ENCODE data around the gene LRIF1. TPM values are rescaled to one million over a fixed set of nuclear protein-coding genes. Genes with fewer than 3 reads are reported as not detected.
"Not testable (repeated sequence)": the region's sequence is repeated elsewhere in the genome, so short reads cannot be mapped to it uniquely, and the experiment has no call there.

LRIF1 gene
- total and polyA plus RNA-seq, 5 experiments from 2014 or later: 22.2 to 26.4 (median 25.9) TPM

DNA sequence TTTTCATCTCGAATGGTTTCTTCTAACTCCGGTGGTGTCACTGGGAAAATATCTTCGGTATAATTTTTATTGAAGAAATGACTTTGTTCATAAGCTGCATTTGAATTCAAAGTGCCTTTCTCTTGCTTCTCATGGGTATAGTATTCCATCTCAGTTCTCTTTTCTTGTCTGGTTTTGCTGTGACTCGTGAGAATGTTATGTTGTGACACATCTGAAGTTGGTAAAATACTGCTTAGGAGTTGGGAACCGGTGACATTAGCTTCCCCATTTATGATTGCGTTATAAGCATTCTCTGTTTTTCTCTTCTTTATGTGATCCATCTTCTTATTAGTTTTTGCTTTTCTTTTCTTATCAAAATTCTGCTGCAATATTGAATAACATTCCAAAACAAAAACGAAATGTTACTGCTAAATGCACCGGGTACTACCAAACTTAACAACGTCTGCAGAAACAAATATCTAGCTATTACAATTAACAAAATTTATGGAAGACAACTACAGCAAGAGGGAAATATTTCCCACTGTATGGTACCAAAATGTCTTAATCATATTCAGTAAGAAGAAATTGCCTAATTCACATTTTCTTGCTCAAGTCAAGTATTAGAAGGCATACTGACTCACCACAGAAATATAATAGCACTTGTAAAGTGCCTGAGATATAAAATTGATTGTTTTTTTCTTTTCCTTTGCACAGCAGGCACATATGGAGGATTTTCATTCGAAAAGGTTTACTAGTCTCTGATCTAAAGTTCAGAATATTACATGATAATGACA is 15.5 kb downstream of the LRIF1 start:
- Mint-ChIP-seq H3K27ac (no peak overlapping the region), H3K27me3 (no peaks in the 10 kb centered on the region), H3K9me3 (peaks cover 12 to 62% (median 25%) of the 10 kb centered on the region in 9 donors), H3K36me3 (peaks cover 48 to 67% (median 54%) of the 10 kb centered on the region in 3 donors), H3K4me1 (peaks cover 0 to 2% (median 0%) of the 10 kb centered on the region in 4 donors), H3K4me3 (no peak overlapping the region)
- POLR2A ChIA-PET: interaction anchor here (0.6 to 1.0 kb wide), 2 partner anchors 11 to 16 kb away, joined by 3 to 5 read pairs; no protein-coding TSS in a partner anchor
- ATAC-seq: no peak
- no peak for DNase-seq

DNA sequence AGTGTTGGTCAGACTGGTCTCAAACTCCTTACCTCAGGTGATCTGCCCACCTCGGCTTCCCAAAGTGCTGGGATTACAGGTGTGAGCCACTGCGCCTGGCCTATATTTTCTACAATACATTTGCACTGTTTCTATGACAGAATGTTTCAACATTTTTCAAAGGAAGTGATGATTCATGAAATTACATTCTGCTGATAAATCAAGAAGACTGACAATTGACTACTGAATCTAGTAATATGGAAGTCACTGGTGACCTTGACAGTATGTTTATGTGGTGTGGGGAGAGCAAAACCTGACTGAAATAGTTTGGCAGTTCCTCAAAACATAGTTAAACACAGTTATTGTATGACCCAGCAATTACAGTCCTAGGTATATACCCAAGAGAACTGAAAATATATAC is 18.1 kb downstream of the LRIF1 start:
- Mint-ChIP-seq H3K36me3 (peaks cover 28 to 46% (median 32%) of the 10 kb centered on the region in 3 donors), H3K4me1 (no peaks in the 10 kb centered on the region), H3K27ac (peak overlapping the region in 1 of 10 donors; percentile 11), H3K9me3 (peaks cover 3 to 38% (median 15%) of the 10 kb centered on the region in 9 donors), H3K27me3 (no peaks in the 10 kb centered on the region), H3K4me3 (no peak overlapping the region)
- DNase-seq (no peak), ATAC-seq (no peak)
- POLR2A ChIA-PET: no interaction called here

DNA sequence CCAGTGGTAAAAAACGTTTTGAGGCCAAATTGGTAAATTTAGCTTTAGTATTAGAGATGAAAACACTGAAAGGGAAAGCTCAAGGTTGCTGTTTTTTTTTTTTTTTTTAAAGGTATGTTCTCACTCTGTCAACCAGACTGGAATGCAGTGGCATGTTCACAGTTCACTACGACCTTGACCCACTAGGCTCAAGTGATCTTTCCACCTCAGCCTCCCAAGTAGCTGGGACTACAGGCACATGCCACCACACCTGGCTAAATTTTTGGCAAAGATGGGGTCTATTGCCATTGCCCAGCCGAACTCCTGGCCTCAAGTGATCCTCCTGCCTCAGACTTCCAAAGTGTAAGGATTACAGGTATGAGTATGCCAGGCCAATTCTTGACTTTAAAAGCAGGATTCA is 18.9 kb downstream of the LRIF1 start:
- Mint-ChIP-seq H3K27ac (no peak overlapping the region), H3K36me3 (peaks cover 20 to 41% (median 24%) of the 10 kb centered on the region in 3 donors), H3K27me3 (no peaks in the 10 kb centered on the region), H3K4me1 (no peaks in the 10 kb centered on the region), H3K9me3 (peaks cover 3 to 35% (median 11%) of the 10 kb centered on the region in 9 donors), H3K4me3 (no peak overlapping the region)
- ATAC-seq (no peak), DNase-seq (no peak)
- POLR2A ChIA-PET: interaction anchor here (0.6 kb wide), 1 partner anchor 187 kb away, joined by 3 read pairs; no protein-coding TSS in a partner anchor

DNA sequence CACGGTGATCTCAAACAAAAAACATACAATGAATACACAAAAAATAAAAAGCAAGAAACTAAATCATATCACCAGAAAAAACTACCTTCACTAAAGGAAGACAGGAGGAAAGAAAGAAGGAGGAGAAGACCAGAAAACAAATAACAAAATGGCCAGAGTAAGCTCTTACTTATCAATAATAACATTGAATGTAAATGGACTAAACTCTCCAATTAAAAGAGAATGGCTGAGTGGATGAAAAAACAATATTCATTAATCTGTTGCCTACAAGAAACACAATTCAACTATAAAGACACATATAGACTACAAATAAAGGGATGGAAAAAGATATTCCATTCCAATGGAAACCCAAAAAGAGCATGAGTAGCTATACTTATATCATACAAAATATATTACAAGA is 27.2 kb downstream of the LRIF1 start:
- Mint-ChIP-seq H3K27ac (no peak overlapping the region), H3K36me3 (peaks cover 10 to 40% (median 38%) of the 10 kb centered on the region in 3 donors), H3K4me3 (no peak overlapping the region), H3K4me1 (peaks cover 0 to 1% (median 0%) of the 10 kb centered on the region in 4 donors), H3K27me3 (peaks cover 0 to 1% (median 0%) of the 10 kb centered on the region in 5 donors), H3K9me3 (peaks cover 18 to 62% (median 42%) of the 10 kb centered on the region in 9 donors)
- ATAC-seq (no peak), DNase-seq (no peak)
- POLR2A ChIA-PET: no interaction called here

DNA sequence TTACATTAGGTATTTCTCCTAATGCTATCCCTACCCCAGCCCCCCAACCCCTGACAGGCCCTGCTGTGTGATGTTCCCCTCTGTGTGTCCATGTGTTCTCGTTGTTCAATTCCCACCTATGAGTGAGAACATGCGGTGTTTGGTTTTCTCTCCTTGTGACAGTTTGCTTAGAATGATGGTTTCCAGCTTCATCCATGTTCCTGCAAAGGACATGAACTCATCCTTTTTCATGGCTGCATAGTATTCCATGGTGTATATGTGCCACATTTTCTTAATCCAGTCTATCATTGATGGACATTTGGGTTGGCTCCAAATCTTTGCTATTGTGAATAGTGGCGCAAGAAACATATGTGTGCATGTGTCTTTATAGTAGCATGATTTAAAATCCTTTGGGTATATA is 32.6 kb downstream of the LRIF1 start:
- DNase-seq, H3K4me3 Mint-ChIP-seq, POLR2A ChIA-PET, H3K27me3 Mint-ChIP-seq, ATAC-seq, H3K27ac Mint-ChIP-seq, H3K4me1 Mint-ChIP-seq: not testable (repeated sequence)
- H3K36me3 Mint-ChIP-seq: peaks cover 4 to 39% (median 14%) of the 10 kb centered on the region in 3 donors
- H3K9me3 Mint-ChIP-seq: peaks cover 6 to 41% (median 24%) of the 10 kb centered on the region in 9 donors

DNA sequence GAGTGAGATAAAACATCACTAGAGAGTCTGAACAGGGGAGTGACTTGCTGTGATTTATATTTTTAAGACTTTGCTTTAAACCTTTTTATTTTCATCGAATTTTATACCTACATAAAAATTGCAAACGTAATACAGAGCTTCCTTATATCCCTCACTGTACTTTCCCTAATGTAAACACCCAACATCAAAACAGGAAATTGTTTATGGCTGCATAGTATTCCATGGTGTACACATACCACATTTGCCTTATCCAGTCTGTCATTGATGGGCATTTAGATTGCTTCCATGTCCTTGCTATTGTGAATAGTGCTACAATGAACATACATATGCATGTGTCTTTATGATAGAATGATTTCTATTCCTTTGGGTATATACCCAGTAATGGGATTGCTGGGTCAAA is 34.8 kb downstream of the LRIF1 start:
- no peak overlapping the region for H3K27ac Mint-ChIP-seq
- DNase-seq: no peak
- H3K27me3 Mint-ChIP-seq: no peaks in the 10 kb centered on the region
- peaks cover 0 to 28% (median 3%) of the 10 kb centered on the region in 3 donors for H3K36me3 Mint-ChIP-seq
- peaks cover 0 to 1% (median 0%) of the 10 kb centered on the region in 4 donors for H3K4me1 Mint-ChIP-seq
- H3K9me3 Mint-ChIP-seq: peaks cover 0 to 33% (median 8%) of the 10 kb centered on the region in 9 donors
- ATAC-seq: no peak
- POLR2A ChIA-PET: no interaction called here
- H3K4me3 Mint-ChIP-seq: no peak overlapping the region

DNA sequence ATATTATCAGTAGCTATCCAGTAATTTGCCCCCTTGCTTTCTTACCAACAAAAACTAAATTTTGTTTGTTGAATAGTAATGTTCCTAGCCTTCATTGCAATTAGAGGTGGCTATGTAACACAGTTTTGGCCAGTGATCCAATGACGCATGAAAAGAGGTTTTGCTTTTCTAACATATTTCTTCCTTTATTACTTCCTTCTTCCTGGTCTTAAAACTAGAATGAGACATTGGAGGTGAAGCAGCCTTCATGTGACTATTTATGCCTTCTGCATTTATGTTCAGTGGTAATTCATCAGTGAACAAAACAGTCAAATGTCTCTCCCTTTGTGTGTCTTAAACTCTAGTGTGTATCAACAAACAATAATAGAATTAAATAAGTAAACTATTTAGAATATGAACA is 35.5 kb downstream of the LRIF1 start:
- Mint-ChIP-seq H3K27me3 (no peaks in the 10 kb centered on the region), H3K4me3 (no peak overlapping the region), H3K36me3 (peaks cover 2 to 30% (median 3%) of the 10 kb centered on the region in 3 donors), H3K9me3 (peaks cover 0 to 37% (median 8%) of the 10 kb centered on the region in 9 donors), H3K4me1 (peaks cover 0 to 1% (median 0%) of the 10 kb centered on the region in 4 donors), H3K27ac (no peak overlapping the region)
- ATAC-seq (no peak), DNase-seq (no peak)
- POLR2A ChIA-PET: no interaction called here

DNA sequence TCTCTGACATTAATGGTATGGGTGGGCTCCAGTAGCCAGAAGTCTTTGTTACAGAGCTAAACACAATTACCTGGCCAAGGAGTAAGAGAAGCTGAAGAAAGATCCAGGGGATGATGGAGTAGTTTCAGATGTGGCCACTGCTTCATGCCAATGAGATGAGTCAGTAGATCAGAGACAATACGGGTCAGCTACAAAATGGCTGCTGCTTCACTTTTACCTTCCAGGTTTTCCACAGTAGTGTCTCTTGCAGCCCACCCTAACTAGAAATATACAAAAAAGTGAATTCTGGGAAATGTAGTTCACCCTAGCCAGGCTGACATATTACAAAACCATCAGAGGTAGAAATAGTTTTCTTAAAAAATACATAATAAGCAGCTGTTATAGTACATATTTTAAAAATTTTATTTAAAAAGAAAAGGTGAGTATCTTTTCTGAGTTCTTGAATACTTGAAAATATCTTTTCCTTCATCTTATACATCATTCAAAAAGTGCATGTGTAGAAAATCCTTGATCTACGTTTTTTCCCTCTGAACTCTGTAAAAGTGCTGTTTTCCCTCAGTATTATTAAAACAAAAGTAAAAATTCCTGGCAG is 36.1 kb downstream of the LRIF1 start:
- Mint-ChIP-seq H3K4me3 (no peak overlapping the region), H3K27ac (no peak overlapping the region), H3K9me3 (peaks cover 0 to 39% (median 7%) of the 10 kb centered on the region in 9 donors), H3K36me3 (peaks cover 2 to 29% (median 8%) of the 10 kb centered on the region in 3 donors), H3K27me3 (no peaks in the 10 kb centered on the region), H3K4me1 (peaks cover 0 to 2% (median under 1%) of the 10 kb centered on the region in 4 donors)
- DNase-seq: no peak
- POLR2A ChIA-PET: no interaction called here
- ATAC-seq: no peak

DNA sequence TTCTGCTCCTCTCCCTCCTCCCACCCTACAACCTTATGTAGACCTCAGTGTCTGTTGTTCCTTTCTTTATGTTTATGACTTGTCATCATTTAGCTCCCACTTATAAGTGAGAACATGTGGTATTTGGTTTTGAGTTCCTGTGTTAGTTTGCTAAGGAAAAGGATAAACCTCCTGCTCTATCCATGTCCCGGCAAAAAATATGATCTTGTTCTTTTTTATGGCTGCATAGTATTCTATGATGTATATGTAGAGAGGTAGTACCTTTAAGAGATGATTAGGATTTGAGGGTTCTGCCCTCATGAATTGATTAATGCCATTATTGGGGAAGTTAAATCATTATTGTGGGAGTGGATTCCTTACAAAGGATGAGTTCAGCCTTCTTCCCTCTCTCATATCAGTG is 41.8 kb downstream of the LRIF1 start:
- Mint-ChIP-seq H3K36me3 (peaks cover 2 to 19% (median 10%) of the 10 kb centered on the region in 3 donors), H3K9me3 (peaks cover 0 to 31% (median 4%) of the 10 kb centered on the region in 9 donors), H3K4me3 (no peak overlapping the region), H3K27ac (no peak overlapping the region), H3K27me3 (peaks cover 0 to 3% (median 2%) of the 10 kb centered on the region in 5 donors), H3K4me1 (peaks cover 3 to 4% (median 4%) of the 10 kb centered on the region in 4 donors)
- POLR2A ChIA-PET: no interaction called here
- no peak for ATAC-seq
- DNase-seq: no peak

DNA sequence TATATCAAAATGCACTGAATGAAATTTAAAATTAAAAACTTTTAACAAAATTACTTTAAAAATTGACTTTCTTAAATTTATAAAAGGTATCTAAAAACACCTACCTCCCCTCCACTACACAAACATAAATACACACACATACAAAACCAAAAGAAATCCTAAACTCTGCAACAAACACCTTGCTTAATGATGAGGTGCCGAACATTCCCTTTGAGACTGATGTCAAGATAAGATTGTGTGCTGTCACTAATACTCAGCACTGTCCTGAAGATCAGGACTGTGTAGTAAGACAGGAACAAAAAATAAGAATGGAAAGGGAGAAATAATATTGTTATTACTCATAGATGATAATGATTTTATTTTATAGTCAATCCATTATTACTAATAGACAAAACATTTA is 45.7 kb downstream of the LRIF1 start:
- POLR2A ChIA-PET: no interaction called here
- Mint-ChIP-seq H3K27me3 (peaks cover 0 to 5% (median 2%) of the 10 kb centered on the region in 5 donors), H3K27ac (no peak overlapping the region), H3K9me3 (peaks cover 0 to 28% (median 13%) of the 10 kb centered on the region in 9 donors), H3K36me3 (peaks cover 0 to 16% (median 7%) of the 10 kb centered on the region in 3 donors), H3K4me3 (no peak overlapping the region), H3K4me1 (peaks cover 4 to 15% (median 7%) of the 10 kb centered on the region in 4 donors)
- DNase-seq (no peak), ATAC-seq (no peak)

DNA sequence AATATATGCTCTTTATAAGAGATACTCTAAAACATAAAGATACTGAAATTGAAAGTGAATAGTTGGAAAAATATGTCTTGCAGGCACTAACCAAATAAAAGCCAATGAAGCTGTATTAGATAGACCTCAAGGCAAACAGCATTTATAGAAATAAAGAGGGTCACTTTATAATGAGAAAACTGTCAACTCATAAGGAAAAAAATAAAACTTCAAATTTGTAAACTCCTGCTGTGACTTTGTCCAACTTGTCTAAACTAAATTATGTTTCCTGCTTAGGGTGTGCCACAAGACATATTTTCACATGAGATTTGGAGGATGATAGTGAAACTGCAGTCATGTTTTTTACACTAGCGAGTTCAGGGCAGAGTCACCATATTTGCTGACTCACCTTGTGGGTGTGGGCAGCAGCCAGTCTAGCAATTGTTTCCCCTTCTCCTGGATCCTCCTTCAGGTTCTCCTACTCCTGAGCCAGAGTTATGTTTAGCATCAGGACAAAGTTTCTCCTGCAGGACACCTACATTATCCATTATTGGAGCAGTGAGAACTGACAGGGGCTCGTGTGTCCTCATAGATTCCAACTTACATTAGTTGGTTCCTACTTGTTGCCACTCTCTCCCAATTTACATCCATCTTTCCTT is 46.9 kb downstream of the LRIF1 start:
- Mint-ChIP-seq H3K4me1 (peaks cover 2 to 15% (median 7%) of the 10 kb centered on the region in 4 donors), H3K4me3 (peak overlapping the region in 5 of 10 donors; percentile 0 to 11 (median 5)), H3K27ac (no peak overlapping the region), H3K9me3 (peaks cover 0 to 22% (median 11%) of the 10 kb centered on the region in 9 donors), H3K36me3 (peaks cover 0 to 7% (median 5%) of the 10 kb centered on the region in 3 donors), H3K27me3 (peaks cover 0 to 5% (median 2%) of the 10 kb centered on the region in 5 donors)
- DNase-seq (no peak), ATAC-seq (peak; percentile 43 to 44)
- POLR2A ChIA-PET: interaction anchor here (0.6 to 0.7 kb wide), 2 partner anchors 13 to 786 kb away, joined by 3 to 4 read pairs; no protein-coding TSS in a partner anchor

DNA sequence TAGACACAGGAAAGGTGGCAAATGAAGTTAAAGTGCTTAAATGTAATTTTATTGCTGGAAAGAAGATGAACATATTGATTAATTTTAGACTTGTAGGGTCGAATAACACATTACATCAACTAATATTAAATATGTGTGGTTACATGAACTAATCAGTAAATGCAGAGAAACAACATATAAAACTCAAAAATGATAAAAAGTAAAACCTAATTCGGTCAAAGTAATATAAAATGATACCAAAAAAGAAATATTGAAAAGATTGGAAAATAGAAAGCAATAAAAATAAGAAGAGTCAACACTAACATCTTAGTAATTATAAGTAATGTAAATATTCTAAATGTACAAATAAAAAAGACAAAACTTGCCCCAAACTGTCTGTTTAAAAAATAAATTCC is 47.5 kb downstream of the LRIF1 start:
- Mint-ChIP-seq H3K27me3 (peaks cover 0 to 5% (median 2%) of the 10 kb centered on the region in 5 donors), H3K4me3 (peak overlapping the region in 1 of 10 donors; percentile 2), H3K27ac (no peak overlapping the region), H3K9me3 (peaks cover 0 to 23% (median 14%) of the 10 kb centered on the region in 9 donors), H3K36me3 (peaks cover 0 to 7% (median 5%) of the 10 kb centered on the region in 3 donors), H3K4me1 (peaks cover 2 to 15% (median 7%) of the 10 kb centered on the region in 4 donors)
- DNase-seq (no peak), ATAC-seq (no peak)
- POLR2A ChIA-PET: interaction anchor here (0.6 kb wide), 1 partner anchor 786 kb away, joined by 4 read pairs; no protein-coding TSS in a partner anchor

All from naive thymus-derived CD8-positive, alpha-beta T cell (primary cell).